ENCODE data around the gene PTRH2. TPM values are rescaled to one million over a fixed set of nuclear protein-coding genes. Genes with fewer than 3 reads are reported as not detected.
A peak's percentile ranks its signal among the peaks of the same experiment; 100 is the strongest.
"Not testable (repeated sequence)": the region's sequence is repeated elsewhere in the genome, so short reads cannot be mapped to it uniquely, and the experiment has no call there.

The PTRH2 gene
- total RNA-seq, result 10 to 100 TPM; 21.3 to 87.4 (median 34.5) TPM

- H3K27ac ChIP-seq, result peak within 1 kb of the TSS; percentile 92 to 98
- in situ Hi-C loops (cut with MboI; ENCODE audit: low pct_unique_long_range_greater_than_20kb in 2 of 9, low sequenced_read_pairs in 9 of 9, unreplicated experiment in 9 of 9), result no loop called here
- peaks cover 12 to 21% of the 10 kb centered on the region in 2 donors for H3K4me1 ChIP-seq (replicated peaks in 1 of 2)
- WGBS, 10 experiments, result 0 to 2% (median 0%) methylated on average over 4 to 24 of the region's 45 CpGs; no CpG with 5 or more reads in 1 of the 10 experiments
- ATAC-seq (replicated peaks in 6 of 8), result peak; percentile 91 to 99 (median 98)
- peak within 1 kb of the TSS; percentile 62 to 83 (median 74) for H3K4me3 ChIP-seq
Measured at GRCh38 chr17:59707149-59707970, at the start of gene PTRH2, which contains the start of gene VMP1. TSS of gene PTRH2 (minus strand) at chr17:59707430. CDS start at chr17:59697978, 9,452 bp downstream. TSS of gene VMP1 (plus strand) at chr17:59707654. CDS start at chr17:59731447, 23,793 bp downstream.

- no peak overlapping the region for H3K27ac ChIP-seq
- in situ Hi-C loops (cut with MboI; ENCODE audit: low pct_unique_long_range_greater_than_20kb in 2 of 9, low sequenced_read_pairs in 9 of 9, unreplicated experiment in 9 of 9), result loop anchor here in 1 of 9 experiments (10.0 kb wide), 1 partner anchor 88 kb away; no protein-coding TSS in a partner anchor
- peaks cover 0 to 4% of the 10 kb centered on the region in 2 donors for H3K4me1 ChIP-seq (replicated peaks in 1 of 2)
- H3K4me3 ChIP-seq, result no peak overlapping the region
- peak in 2 of 8 experiments; percentile 11 for ATAC-seq (replicated peaks in 6 of 8)
- WGBS, 10 experiments, result 0 to 92% (median 78%) methylated on average over 1 to 3 of the region's 3 CpGs; no CpG with 5 or more reads in 3 of the 10 experiments
Measured at GRCh38 chr17:59756236-59756818, 49.1 kb upstream of the PTRH2 start.

GRCh38 chr17:59755069-59755468 lies 47.8 kb upstream of the PTRH2 start:
- not testable (repeated sequence) for H3K27ac ChIP-seq; H3K4me3 ChIP-seq; H3K4me1 ChIP-seq (replicated peaks in 1 of 2); ATAC-seq (replicated peaks in 6 of 8)
- 66 to 100% (median 93%) methylated on average over 1 to 12 of the region's 12 CpGs for WGBS, 10 experiments
- in situ Hi-C loops (cut with MboI; ENCODE audit: low pct_unique_long_range_greater_than_20kb in 2 of 9, low sequenced_read_pairs in 9 of 9, unreplicated experiment in 9 of 9), result loop anchor here in 1 of 9 experiments (10.0 kb wide), 1 partner anchor 90 kb away; no protein-coding TSS in a partner anchor

GRCh38 chr17:59754552-59754951 lies 47.3 kb upstream of the PTRH2 start:
- Histone ChIP-seq H3K4me1 (replicated peaks in 1 of 2) (peaks cover 0 to 4% of the 10 kb centered on the region in 2 donors), H3K27ac (no peak overlapping the region), H3K4me3 (no peak overlapping the region)
- in situ Hi-C loops (cut with MboI; ENCODE audit: low pct_unique_long_range_greater_than_20kb in 2 of 9, low sequenced_read_pairs in 9 of 9, unreplicated experiment in 9 of 9), result loop anchor here in 1 of 9 experiments (10.0 kb wide), 1 partner anchor 90 kb away; no protein-coding TSS in a partner anchor
- peak; percentile 27 to 88 (median 70) for ATAC-seq (replicated peaks in 6 of 8)

- Histone ChIP-seq H3K4me1 (replicated peaks in 1 of 2) (peaks cover 0 to 4% of the 10 kb centered on the region in 2 donors), H3K27ac (no peak overlapping the region)
- WGBS, 10 experiments, result 0 to 33% (median 18%) methylated on average over 2 to 3 of the region's 3 CpGs; no CpG with 5 or more reads in 2 of the 10 experiments
Measured at GRCh38 chr17:59753522-59754467, 46.6 kb upstream of the PTRH2 start.

GRCh38 chr17:59752922-59753321 lies 45.7 kb upstream of the PTRH2 start:
- ATAC-seq (replicated peaks in 6 of 8), result no peak
- H3K4me1 ChIP-seq (replicated peaks in 1 of 2), result peaks cover 0 to 4% of the 10 kb centered on the region in 2 donors
- in situ Hi-C loops (cut with MboI; ENCODE audit: low pct_unique_long_range_greater_than_20kb in 2 of 9, low sequenced_read_pairs in 9 of 9, unreplicated experiment in 9 of 9), result loop anchor here in 1 of 9 experiments (10.0 kb wide), 1 partner anchor 92 kb away; no protein-coding TSS in a partner anchor
- 75 to 100% (median 90%) methylated on average over 1 to 6 of the region's 7 CpGs; no CpG with 5 or more reads in 1 of the 10 experiments for WGBS, 10 experiments
- no peak overlapping the region for H3K27ac ChIP-seq
- H3K4me3 ChIP-seq, result no peak overlapping the region

More at GRCh38 chr17:59753522-59754467, 46.6 kb upstream of the PTRH2 start:
- peak; percentile 70 to 92 (median 82) for ATAC-seq (replicated peaks in 6 of 8)
- in situ Hi-C loops (cut with MboI; ENCODE audit: low pct_unique_long_range_greater_than_20kb in 2 of 9, low sequenced_read_pairs in 9 of 9, unreplicated experiment in 9 of 9), result loop anchor here in 1 of 9 experiments (10.0 kb wide), 1 partner anchor 91 kb away; no protein-coding TSS in a partner anchor
- no peak overlapping the region for H3K4me3 ChIP-seq

GRCh38 chr17:59752446-59752845 lies 45.2 kb upstream of the PTRH2 start:
- H3K4me1 ChIP-seq (replicated peaks in 1 of 2), result peaks cover 0 to 4% of the 10 kb centered on the region in 2 donors
- no peak for ATAC-seq (replicated peaks in 6 of 8)
- in situ Hi-C loops (cut with MboI; ENCODE audit: low pct_unique_long_range_greater_than_20kb in 2 of 9, low sequenced_read_pairs in 9 of 9, unreplicated experiment in 9 of 9), result loop anchor here in 1 of 9 experiments (10.0 kb wide), 1 partner anchor 92 kb away; no protein-coding TSS in a partner anchor
- no peak overlapping the region for H3K27ac ChIP-seq
- no peak overlapping the region for H3K4me3 ChIP-seq

- Histone ChIP-seq H3K4me3 (no peak overlapping the region), H3K27ac (no peak overlapping the region), H3K4me1 (replicated peaks in 1 of 2) (peaks cover 0 to 4% of the 10 kb centered on the region in 2 donors)
- 78 to 100% (median 91%) methylated on average over 1 to 11 of the region's 11 CpGs; no CpG with 5 or more reads in 2 of the 10 experiments for WGBS, 10 experiments
- in situ Hi-C loops (cut with MboI; ENCODE audit: low pct_unique_long_range_greater_than_20kb in 2 of 9, low sequenced_read_pairs in 9 of 9, unreplicated experiment in 9 of 9), result loop anchor here in 1 of 9 experiments (10.0 kb wide), 1 partner anchor 93 kb away; no protein-coding TSS in a partner anchor
- no peak for ATAC-seq (replicated peaks in 6 of 8)
Measured at GRCh38 chr17:59751955-59752413, 44.8 kb upstream of the PTRH2 start.

GRCh38 chr17:59748591-59748990 lies 41.4 kb upstream of the PTRH2 start:
- Histone ChIP-seq H3K27ac (no peak overlapping the region), H3K4me3 (no peak overlapping the region), H3K4me1 (replicated peaks in 1 of 2) (no peaks in the 10 kb centered on the region)
- in situ Hi-C loops (cut with MboI; ENCODE audit: low pct_unique_long_range_greater_than_20kb in 2 of 9, low sequenced_read_pairs in 9 of 9, unreplicated experiment in 9 of 9), result no loop called here
- ATAC-seq (replicated peaks in 6 of 8), result no peak
- WGBS, 10 experiments, result 80 to 100% (median 100%) methylated on average over 1 of the region's 1 CpG

GRCh38 chr17:59746849-59747445 lies 39.7 kb upstream of the PTRH2 start:
- 75 to 100% (median 96%) methylated on average over 1 to 4 of the region's 4 CpGs; no CpG with 5 or more reads in 1 of the 10 experiments for WGBS, 10 experiments
- Histone ChIP-seq H3K4me3 (no peak overlapping the region), H3K4me1 (replicated peaks in 1 of 2) (no peaks in the 10 kb centered on the region), H3K27ac (no peak overlapping the region)
- in situ Hi-C loops (cut with MboI; ENCODE audit: low pct_unique_long_range_greater_than_20kb in 2 of 9, low sequenced_read_pairs in 9 of 9, unreplicated experiment in 9 of 9), result no loop called here
- peak in 4 of 8 experiments; percentile 22 to 67 (median 56) for ATAC-seq (replicated peaks in 6 of 8)

GRCh38 chr17:59745040-59745439 lies 37.8 kb upstream of the PTRH2 start:
- Histone ChIP-seq H3K4me1 (replicated peaks in 1 of 2) (no peaks in the 10 kb centered on the region), H3K27ac (no peak overlapping the region), H3K4me3 (no peak overlapping the region)
- 90 to 100% (median 100%) methylated on average over 1 to 2 of the region's 2 CpGs; no CpG with 5 or more reads in 2 of the 10 experiments for WGBS, 10 experiments
- ATAC-seq (replicated peaks in 6 of 8), result no peak
- in situ Hi-C loops (cut with MboI; ENCODE audit: low pct_unique_long_range_greater_than_20kb in 2 of 9, low sequenced_read_pairs in 9 of 9, unreplicated experiment in 9 of 9), result no loop called here

- no peaks in the 10 kb centered on the region for H3K4me1 ChIP-seq (replicated peaks in 1 of 2)
- in situ Hi-C loops (cut with MboI; ENCODE audit: low pct_unique_long_range_greater_than_20kb in 2 of 9, low sequenced_read_pairs in 9 of 9, unreplicated experiment in 9 of 9), result no loop called here
- no peak for ATAC-seq (replicated peaks in 6 of 8)
- no peak overlapping the region for H3K4me3 ChIP-seq
- no peak overlapping the region for H3K27ac ChIP-seq
- WGBS, 10 experiments, result 90 to 100% (median 100%) methylated on average over 1 to 4 of the region's 4 CpGs; no CpG with 5 or more reads in 4 of the 10 experiments
Measured at GRCh38 chr17:59743842-59744241, 36.6 kb upstream of the PTRH2 start.

All from motor neuron (in vitro differentiated cells).